ENCODE measurements around the gene ICAM3.
"Not testable (repeated sequence)": the region's sequence is repeated elsewhere in the genome, so short reads cannot be mapped to it uniquely, and the experiment has no call there.

ICAM3 gene, protein sequence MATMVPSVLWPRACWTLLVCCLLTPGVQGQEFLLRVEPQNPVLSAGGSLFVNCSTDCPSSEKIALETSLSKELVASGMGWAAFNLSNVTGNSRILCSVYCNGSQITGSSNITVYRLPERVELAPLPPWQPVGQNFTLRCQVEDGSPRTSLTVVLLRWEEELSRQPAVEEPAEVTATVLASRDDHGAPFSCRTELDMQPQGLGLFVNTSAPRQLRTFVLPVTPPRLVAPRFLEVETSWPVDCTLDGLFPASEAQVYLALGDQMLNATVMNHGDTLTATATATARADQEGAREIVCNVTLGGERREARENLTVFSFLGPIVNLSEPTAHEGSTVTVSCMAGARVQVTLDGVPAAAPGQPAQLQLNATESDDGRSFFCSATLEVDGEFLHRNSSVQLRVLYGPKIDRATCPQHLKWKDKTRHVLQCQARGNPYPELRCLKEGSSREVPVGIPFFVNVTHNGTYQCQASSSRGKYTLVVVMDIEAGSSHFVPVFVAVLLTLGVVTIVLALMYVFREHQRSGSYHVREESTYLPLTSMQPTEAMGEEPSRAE

GRCh38 chr19:10339380-10339960 is at the start of gene ICAM3:
TSS of gene ICAM3 (minus strand) at chr19:10339624. CDS start at chr19:10339614, 10 bp downstream.
- peak; percentile 26 to 56 (median 36) for DNase-seq (ENCODE audit: low read depth in 4 of 4, low spot score in 1 of 4)

DNA sequence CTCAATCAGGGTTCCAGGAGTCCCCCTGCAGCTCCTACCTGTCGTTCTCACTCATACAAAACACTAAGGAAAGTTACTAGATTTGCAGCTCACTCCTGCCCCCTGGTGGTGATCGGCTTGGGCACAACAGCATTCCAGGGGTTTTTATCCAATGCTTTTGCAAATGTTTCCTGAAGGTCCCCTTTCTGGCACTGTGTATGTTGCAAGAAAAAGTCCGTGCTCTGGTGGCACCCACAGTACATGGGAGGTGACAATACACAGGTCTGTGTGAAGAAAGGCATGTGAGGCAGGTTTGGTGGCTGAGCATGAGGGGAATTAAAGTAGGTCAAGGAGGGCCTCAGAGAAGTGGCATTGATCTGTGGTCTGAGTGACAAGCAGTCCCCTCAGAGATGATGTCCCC is 49.5 kb upstream of the ICAM3 start:
- peak; percentile 73 to 88 (median 82) for DNase-seq (ENCODE audit: low read depth in 4 of 4, low spot score in 1 of 4)

- DNase-seq (ENCODE audit: low read depth in 4 of 4, low spot score in 1 of 4) = no peak
Measured at GRCh38 chr19:10384580-10384979, 45.2 kb upstream of the ICAM3 start.

- not testable (repeated sequence) for DNase-seq (ENCODE audit: low read depth in 4 of 4, low spot score in 1 of 4)
Measured at GRCh38 chr19:10383223-10383499, 43.7 kb upstream of the ICAM3 start.

DNA sequence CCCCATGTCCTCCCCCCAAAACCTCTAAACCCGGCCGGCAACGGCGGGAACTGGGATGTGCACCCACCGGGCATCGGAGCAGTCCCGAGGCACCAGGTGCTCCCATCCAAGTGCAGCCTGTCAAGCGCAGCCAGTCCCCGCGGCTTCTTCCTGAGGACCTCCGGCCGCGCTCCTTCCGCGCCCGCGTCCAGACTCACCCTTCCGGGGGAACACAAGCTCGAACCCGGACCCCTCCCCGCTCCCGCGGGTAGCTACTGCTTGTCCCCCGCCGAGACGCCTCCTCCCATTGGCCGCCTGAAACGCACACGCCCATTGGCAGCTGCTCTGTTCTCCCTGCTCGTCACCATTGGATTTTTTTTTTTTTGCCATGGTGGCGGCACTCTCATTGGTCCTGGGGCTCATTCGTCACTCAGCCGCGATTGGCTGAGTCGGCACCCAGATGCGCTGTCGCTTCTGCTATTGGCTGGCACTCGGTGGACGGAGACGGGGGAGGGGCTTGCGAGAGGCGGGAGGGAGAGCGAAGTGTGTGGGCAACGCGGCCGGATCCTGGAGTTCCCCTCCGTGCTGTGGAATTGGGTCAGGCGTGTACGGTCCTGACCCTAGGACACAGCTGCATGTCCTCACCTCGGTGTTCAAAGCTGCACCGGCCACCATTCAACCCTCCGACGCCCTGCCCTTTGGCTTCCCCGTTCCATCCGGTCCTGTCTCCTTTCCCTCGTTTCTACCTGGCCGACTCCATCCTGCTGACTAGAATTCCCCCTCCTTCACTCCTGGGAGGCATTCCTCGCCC is 41.1 kb upstream of the ICAM3 start, which contains the start of gene TYK2:
Gene TYK2, minus strand, starts transcription at position 260 of the 790 bp plus-strand sequence. CDS start 2,166 bp downstream, outside the sequence.
- DNase-seq (ENCODE audit: low read depth in 4 of 4, low spot score in 1 of 4) = peak; percentile 86 to 96 (median 93)

GRCh38 chr19:10379880-10380312 is 40.5 kb upstream of the ICAM3 start:
- no peak for DNase-seq (ENCODE audit: low read depth in 4 of 4, low spot score in 1 of 4)

DNA sequence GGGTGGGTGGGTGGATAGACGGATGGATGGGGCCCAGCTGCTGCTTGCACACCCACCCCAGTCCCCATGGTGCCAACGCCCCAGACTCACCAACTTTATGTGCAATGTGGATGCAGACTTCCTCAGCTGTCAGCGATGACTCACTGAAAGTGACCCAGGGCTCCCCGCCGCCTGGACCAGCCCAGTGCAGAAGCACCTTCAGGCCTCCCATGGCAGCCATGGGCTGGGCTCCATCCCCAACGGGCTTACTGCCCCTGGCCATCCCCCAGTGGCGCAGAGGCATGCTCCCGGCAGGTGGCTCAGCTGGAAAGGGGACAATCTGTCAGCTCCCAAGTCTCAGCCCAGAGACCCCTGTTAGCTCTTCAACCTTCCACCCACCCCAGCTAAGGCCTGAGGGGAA is 38.7 kb upstream of the ICAM3 start:
- no peak for DNase-seq (ENCODE audit: low read depth in 4 of 4, low spot score in 1 of 4)

DNA sequence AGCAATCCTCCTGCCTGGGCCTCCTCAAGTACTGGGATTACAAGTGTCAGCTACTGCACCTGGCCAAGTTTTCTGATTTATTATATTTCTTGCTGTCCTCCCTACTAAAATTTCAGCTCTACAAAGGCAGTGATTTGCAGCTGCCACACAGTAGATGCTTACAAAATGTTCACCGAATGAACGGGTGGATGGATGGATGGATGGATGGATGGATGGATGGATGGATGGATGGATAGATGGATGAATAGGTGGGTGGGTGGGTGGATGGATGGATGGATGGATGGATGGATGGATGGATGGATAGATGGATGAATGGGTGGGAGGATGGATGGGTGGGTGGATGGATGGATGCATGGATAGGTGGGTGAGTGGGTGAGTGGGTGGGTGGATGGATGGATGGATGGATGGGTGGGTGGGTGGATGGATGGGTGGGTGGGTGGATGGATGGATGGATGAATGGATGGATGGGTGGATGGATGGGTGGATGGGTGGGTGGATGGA is 37.8 kb upstream of the ICAM3 start:
- not testable (repeated sequence) for DNase-seq (ENCODE audit: low read depth in 4 of 4, low spot score in 1 of 4)

DNA sequence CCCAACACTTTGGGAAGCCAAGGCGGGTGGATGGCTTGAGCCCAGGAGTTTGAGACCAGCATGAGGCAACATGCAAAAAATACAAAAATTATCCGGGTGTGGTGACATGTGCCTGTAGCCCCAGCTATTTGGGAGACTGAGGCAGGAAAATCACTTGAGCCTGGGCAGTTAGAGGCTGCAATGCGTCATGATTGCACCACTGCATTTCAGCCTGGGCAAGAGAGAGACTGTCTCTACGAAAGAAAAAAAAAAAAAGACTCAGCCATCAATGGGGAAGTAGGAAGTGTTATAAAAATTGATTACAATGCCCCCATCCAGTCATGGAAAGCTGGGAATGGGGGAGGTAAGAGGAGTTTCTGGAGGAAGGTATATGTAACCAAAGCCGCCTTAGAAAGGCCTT is 35.5 kb upstream of the ICAM3 start:
- DNase-seq (ENCODE audit: low read depth in 4 of 4, low spot score in 1 of 4) = no peak

- no peak for DNase-seq (ENCODE audit: low read depth in 4 of 4, low spot score in 1 of 4)
Measured at GRCh38 chr19:10372690-10373089, 33.3 kb upstream of the ICAM3 start.

- no peak for DNase-seq (ENCODE audit: low read depth in 4 of 4, low spot score in 1 of 4)
Measured at GRCh38 chr19:10368101-10368803, 28.8 kb upstream of the ICAM3 start.

- not testable (repeated sequence) for DNase-seq (ENCODE audit: low read depth in 4 of 4, low spot score in 1 of 4)
Measured at GRCh38 chr19:10366950-10367512, 27.6 kb upstream of the ICAM3 start.

DNA sequence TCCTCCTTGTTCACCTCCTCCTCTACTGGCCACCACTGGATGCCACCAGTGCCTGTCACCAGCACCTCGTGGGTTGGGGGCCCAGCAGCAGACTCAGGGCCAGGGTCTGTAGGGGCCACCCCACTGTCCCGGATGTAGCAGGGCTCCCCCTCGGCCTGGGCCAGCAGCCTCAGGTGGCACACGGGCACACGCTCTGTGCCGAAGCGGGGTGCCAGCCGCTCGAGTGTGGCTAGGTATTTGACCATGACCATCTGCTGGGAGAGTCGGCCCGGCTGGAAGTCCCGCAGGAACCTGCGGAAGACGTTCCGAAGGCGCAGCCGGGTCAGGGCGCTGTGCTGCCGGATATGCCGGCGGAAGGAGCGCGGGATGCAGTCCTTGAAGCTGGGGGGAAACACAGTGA is 26.1 kb upstream of the ICAM3 start:
- no peak for DNase-seq (ENCODE audit: low read depth in 4 of 4, low spot score in 1 of 4)

GRCh38 chr19:10364644-10365043 is 25.2 kb upstream of the ICAM3 start:
- DNase-seq (ENCODE audit: low read depth in 4 of 4, low spot score in 1 of 4) = no peak

DNA sequence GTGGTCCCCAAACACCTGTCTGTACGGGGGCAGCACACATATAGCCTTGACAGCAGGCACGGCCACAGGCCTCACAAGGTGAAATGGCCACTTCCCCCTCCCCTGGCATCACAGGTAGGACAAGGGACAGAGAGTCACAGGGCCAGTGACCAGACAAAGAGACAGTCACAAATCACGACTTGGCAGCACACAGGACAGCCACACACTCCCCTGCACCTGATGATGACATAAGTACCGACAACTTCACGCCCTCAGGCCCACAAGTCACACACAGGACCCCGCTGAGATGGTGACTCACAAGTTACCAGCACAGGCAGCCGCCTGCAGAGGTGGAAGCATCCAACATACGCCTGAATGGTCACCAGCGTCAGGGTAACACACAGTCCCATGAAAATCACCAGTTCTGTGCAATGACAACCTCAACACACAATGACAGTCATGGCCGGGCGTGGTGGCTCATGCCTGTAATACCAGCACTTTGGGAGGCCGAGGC is 24.4 kb upstream of the ICAM3 start:
- no peak for DNase-seq (ENCODE audit: low read depth in 4 of 4, low spot score in 1 of 4)

GRCh38 chr19:10362259-10362658 is 22.8 kb upstream of the ICAM3 start:
- DNase-seq (ENCODE audit: low read depth in 4 of 4, low spot score in 1 of 4) = no peak

- no peak for DNase-seq (ENCODE audit: low read depth in 4 of 4, low spot score in 1 of 4)
Measured at GRCh38 chr19:10361569-10362011, 22.2 kb upstream of the ICAM3 start.

DNA sequence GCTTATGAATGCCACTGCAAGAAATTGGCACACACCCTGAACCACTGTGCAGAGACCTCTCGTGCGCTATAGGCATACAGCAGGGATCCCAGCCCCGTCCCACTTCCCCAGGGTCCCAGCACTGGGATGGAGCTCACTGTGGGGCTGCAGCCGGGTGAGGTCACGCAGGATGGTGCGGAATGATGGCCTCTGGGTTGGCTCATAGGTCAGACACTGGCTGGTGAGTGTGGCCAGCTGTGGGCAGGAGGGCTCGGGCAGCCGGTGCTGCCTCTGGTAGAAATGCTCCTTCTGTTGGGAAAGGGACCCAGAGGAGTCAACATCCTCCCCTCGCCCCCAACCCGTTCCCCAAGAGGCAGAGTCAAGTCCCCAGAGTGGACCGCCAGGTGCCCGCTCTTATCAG is 17.0 kb upstream of the ICAM3 start:
- DNase-seq (ENCODE audit: low read depth in 4 of 4, low spot score in 1 of 4) = no peak

GRCh38 chr19:10353793-10354391 is 14.5 kb upstream of the ICAM3 start:
- DNase-seq (ENCODE audit: low read depth in 4 of 4, low spot score in 1 of 4) = peak in 2 of 4 experiments; percentile 31 to 49
